Right atrium auricular region (tissue), 2 donors: Measurements from ENCODE around the gene DAB1. TPM values are rescaled to one million over a fixed set of nuclear protein-coding genes. Genes with fewer than 3 reads are reported as not detected.

Experiments
- DNase-seq: peaks from one replicate; pipeline ENCODE4 v3.0.0-alpha.2; 2019; ENCODE audit warnings: low spot score
- H3K27ac ChIP-seq, 2 donors: fragments of 200-600 bp; sonication (generic); 1 replicate in 1 of 2; 2 replicates in 1 of 2; pipeline ENCODE4 v1.5.1; 2016 to 2019
- H3K27me3 ChIP-seq, 2 donors: fragments of 200-600 bp; sonication (generic); one replicate each; pipeline versions ENCODE4 v1.5.1 to v1.6.0; 2017 to 2019
- H3K36me3 ChIP-seq: fragments of 200-600 bp; sonication (generic); one replicate; pipeline ENCODE4 v1.5.1; 2016
- H3K4me1 ChIP-seq, 2 donors: fragments of 200-600 bp; sonication (generic); one replicate each; pipeline versions ENCODE4 v1.5.1 to v1.6.0; 2017 to 2019
- H3K4me3 ChIP-seq, 2 donors: fragments of 200-600 bp; sonication (generic); 1 replicate in 1 of 2; 2 replicates in 1 of 2; pipeline ENCODE4 v1.5.1; 2017 to 2019; ENCODE audit warnings: mild to moderate bottlenecking in 1 of 2, moderate library complexity in 1 of 2
- H3K9me3 ChIP-seq, 2 donors: fragments of 200-600 bp; sonication (generic); one replicate each; pipeline ENCODE4 v1.5.1; 2019
- total RNA-seq, 2 donors: library from RNA; depleted of rRNA; stranded (reverse); fragments of >200 nt; gene quantifications; one replicate each; pipeline ENCODE4 v1.1.0, GENCODE V29; 2016
- TF ChIP-seq, protein P1 (sequence below), 2 donors: fragments of 200-600 bp; sonication (generic); IDR thresholded peaks; one replicate each; pipeline ENCODE4 v1.5.1; 2019; ENCODE audit warnings: antibody characterized with exemption in 2 of 2

The DAB1 gene
- total RNA-seq, 2 donors from 2014 or later: 0.19 to 3.3 TPM

DNA sequence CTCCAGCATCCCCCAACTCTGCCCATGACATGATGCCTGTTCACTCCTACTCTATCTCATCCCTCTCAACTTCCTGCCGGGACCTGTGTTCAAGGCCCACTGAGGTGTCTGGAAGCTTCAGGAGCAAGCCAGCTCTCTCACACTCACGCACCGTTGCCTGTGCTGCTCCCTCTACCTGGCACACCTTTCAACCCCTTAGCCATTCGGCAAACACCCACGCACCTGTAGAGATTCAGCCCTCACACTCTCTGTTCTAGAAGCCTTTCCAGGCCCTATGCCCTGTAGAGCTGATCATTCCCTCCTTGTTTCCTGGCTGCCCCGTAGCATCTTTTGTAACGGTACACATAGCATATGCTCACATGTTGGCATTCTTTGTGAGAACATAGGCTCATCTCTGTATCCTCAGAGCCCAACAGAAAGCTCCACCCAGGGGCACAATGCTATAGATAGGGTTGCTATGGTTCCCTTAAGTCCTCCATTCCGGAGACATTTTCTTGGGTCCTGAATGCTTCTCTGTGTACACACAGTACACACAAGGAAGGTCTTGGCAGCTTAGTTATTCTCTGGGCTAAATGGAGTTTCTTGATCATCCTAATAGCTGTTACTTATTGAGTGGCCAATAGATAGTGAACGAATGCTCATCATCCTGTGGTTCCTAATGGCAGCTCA lies 459.4 kb downstream of the DAB1 start:
- Histone ChIP-seq H3K27ac (no peak overlapping the region), H3K4me3 (no peak overlapping the region), H3K9me3 (no peaks in the 10 kb centered on the region), H3K4me1 (no peaks in the 10 kb centered on the region), H3K27me3 (no peaks in the 10 kb centered on the region), H3K36me3 (no peaks in the 10 kb centered on the region)
- TF ChIP-seq, protein P1, sequence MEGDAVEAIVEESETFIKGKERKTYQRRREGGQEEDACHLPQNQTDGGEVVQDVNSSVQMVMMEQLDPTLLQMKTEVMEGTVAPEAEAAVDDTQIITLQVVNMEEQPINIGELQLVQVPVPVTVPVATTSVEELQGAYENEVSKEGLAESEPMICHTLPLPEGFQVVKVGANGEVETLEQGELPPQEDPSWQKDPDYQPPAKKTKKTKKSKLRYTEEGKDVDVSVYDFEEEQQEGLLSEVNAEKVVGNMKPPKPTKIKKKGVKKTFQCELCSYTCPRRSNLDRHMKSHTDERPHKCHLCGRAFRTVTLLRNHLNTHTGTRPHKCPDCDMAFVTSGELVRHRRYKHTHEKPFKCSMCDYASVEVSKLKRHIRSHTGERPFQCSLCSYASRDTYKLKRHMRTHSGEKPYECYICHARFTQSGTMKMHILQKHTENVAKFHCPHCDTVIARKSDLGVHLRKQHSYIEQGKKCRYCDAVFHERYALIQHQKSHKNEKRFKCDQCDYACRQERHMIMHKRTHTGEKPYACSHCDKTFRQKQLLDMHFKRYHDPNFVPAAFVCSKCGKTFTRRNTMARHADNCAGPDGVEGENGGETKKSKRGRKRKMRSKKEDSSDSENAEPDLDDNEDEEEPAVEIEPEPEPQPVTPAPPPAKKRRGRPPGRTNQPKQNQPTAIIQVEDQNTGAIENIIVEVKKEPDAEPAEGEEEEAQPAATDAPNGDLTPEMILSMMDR (IDR thresholded peaks at IDR 0.05): no peak
- DNase-seq: no peak

DNA sequence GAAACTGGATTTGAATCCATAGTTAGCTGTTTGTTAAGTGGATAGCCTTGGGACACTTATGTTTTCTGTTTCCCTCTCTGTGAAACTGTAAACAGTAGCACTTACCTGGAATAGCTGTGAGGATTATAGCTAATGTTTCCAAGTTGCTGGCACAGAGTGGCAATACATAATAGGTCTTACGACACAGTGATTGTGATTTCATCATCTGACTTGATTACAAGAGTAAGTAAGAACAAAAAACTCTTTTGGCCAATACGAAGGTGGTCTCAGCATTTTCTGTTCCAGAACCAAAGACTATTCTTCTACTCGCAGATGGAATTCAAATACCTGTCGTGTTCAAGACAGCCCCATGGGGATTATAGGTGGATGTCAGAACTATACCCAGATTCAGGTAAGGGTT lies 460.2 kb downstream of the DAB1 start:
- Histone ChIP-seq H3K27me3 (no peaks in the 10 kb centered on the region), H3K27ac (no peak overlapping the region), H3K36me3 (no peaks in the 10 kb centered on the region), H3K9me3 (no peaks in the 10 kb centered on the region), H3K4me1 (no peaks in the 10 kb centered on the region), H3K4me3 (no peak overlapping the region)
- TF ChIP-seq, protein P1 (IDR thresholded peaks at IDR 0.05): no peak
- no peak for DNase-seq

DNA sequence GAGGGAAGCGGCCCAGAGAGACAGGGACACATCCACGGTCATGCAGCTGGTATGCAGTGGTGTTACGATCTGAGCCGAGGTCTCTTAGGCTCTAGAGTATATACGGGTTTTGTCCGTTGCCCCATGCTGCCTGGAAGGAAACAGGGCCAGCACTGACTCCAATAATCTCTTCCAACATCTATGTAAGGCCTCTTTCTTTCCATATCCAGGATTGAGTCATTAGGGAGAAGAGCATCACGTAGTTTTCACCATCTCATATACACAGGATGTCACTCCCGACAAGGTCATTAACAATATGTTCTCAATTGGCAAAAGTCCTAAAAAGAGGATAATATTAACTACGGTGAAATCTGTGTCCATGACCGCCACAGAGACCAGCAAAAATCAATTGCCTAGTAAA lies 462.4 kb downstream of the DAB1 start:
- Histone ChIP-seq H3K27me3 (no peaks in the 10 kb centered on the region), H3K36me3 (no peaks in the 10 kb centered on the region), H3K4me3 (no peak overlapping the region), H3K4me1 (no peaks in the 10 kb centered on the region), H3K27ac (no peak overlapping the region), H3K9me3 (no peaks in the 10 kb centered on the region)
- TF ChIP-seq, protein P1 (IDR thresholded peaks at IDR 0.05): no peak
- DNase-seq: no peak

DNA sequence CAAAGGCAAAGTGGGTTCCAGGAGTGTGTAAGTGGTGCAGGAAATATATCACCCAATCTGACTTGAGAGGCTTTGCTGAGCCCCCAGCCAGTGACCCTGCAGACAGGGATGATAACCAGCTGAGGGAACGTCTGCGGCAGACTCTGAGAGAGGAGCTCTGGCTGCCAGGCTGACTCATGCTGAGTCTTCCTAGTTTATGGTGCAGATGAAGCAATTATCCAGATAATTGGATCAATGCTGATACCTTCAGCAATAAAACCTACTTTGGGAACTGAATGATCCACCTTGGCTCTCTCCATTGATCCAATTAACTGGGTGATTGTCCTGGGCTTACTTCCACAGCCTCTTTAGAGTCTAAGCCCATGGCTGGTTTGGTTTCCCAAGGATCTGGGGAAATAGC lies 465.3 kb downstream of the DAB1 start:
- Histone ChIP-seq H3K36me3 (no peaks in the 10 kb centered on the region), H3K27me3 (no peaks in the 10 kb centered on the region), H3K9me3 (no peaks in the 10 kb centered on the region), H3K27ac (no peak overlapping the region), H3K4me1 (no peaks in the 10 kb centered on the region), H3K4me3 (no peak overlapping the region)
- TF ChIP-seq, protein P1 (IDR thresholded peaks at IDR 0.05): no peak
- no peak for DNase-seq

DNA sequence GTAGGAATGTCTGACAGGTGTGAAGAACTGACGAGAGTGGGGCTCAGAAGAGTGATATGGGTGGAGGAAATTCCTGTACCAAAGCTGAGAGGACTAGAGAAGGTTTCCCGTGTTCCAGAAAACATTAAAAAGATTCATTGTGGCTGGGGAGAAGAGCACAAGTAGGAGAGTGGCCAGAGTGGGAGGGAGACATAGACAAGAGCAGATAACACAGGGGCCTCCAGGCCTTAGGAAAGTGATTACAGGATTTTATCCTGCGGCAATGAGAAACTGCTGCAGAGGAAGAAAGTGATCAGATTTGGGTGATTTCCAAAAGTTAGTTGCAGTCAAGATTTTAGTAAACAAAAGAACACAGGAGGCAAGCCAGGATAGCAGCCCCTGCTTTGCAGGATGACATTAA lies 465.9 kb downstream of the DAB1 start:
- Histone ChIP-seq H3K27ac (no peak overlapping the region), H3K4me1 (no peaks in the 10 kb centered on the region), H3K9me3 (no peaks in the 10 kb centered on the region), H3K4me3 (no peak overlapping the region), H3K27me3 (no peaks in the 10 kb centered on the region), H3K36me3 (no peaks in the 10 kb centered on the region)
- no peak for DNase-seq
- TF ChIP-seq, protein P1 (IDR thresholded peaks at IDR 0.05): no peak

DNA sequence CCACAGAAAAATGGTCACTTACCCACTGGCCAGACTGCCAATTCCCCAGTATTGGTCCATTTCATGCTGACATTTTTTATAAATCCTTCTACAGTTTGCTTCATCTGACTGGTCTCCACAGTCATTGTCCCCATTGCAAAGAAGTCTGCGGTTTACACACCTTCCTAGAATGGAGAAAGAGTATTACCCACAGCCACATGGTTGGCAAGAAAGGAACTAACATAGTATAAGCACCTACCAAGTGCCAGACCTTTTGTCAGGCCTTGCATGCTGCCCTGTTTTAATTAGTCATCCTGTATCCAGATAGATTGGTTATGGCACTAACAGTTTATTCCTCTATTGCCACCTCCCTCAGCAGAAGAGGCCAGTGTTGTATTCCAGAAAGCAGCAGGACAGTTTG lies 469.2 kb downstream of the DAB1 start:
- H3K27me3 ChIP-seq: no peaks in the 10 kb centered on the region
- no peaks in the 10 kb centered on the region for H3K4me1 ChIP-seq
- no peak overlapping the region for H3K27ac ChIP-seq
- H3K4me3 ChIP-seq: no peak overlapping the region
- TF ChIP-seq, protein P1 (IDR thresholded peaks at IDR 0.05): no peak
- no peaks in the 10 kb centered on the region for H3K36me3 ChIP-seq
- no peaks in the 10 kb centered on the region for H3K9me3 ChIP-seq
- DNase-seq: no peak
